ENCODE results near the gene ROBO2.
"Not testable (repeated sequence)": the region's sequence is repeated elsewhere in the genome, so short reads cannot be mapped to it uniquely, and the experiment has no call there.

Gene ROBO2

GRCh38 chr3:77392181-77392580 is 352.3 kb downstream of the ROBO2 start:
- TF ChIP-seq, protein P1, sequence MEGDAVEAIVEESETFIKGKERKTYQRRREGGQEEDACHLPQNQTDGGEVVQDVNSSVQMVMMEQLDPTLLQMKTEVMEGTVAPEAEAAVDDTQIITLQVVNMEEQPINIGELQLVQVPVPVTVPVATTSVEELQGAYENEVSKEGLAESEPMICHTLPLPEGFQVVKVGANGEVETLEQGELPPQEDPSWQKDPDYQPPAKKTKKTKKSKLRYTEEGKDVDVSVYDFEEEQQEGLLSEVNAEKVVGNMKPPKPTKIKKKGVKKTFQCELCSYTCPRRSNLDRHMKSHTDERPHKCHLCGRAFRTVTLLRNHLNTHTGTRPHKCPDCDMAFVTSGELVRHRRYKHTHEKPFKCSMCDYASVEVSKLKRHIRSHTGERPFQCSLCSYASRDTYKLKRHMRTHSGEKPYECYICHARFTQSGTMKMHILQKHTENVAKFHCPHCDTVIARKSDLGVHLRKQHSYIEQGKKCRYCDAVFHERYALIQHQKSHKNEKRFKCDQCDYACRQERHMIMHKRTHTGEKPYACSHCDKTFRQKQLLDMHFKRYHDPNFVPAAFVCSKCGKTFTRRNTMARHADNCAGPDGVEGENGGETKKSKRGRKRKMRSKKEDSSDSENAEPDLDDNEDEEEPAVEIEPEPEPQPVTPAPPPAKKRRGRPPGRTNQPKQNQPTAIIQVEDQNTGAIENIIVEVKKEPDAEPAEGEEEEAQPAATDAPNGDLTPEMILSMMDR (conservative IDR thresholded peaks at IDR 0.05; ENCODE audit: low read depth, low read length): no peak
- DNase-seq (ENCODE audit: low read depth): no peak
- H3K4me3 ChIP-seq (ENCODE audit: low read depth, low read length): no peak overlapping the region

DNA sequence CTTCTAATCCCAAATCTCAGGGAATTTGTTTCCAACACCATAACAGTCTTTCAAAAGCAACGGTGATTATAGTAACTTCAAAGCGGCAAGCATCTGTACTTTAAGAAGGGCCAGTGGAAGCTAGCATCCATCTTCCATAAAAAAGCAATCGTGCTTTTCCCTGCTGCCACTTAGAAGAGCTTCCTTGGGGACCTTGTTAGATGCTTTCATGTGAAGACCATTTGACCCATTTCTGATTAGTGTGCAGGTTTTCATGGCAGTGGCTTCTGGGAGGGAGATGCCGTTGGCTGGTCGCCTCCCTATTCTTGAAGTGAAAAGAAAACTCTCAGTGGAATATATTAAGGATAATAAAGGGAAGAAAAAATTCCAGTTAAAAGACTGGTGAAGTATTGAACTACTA is 354.1 kb downstream of the ROBO2 start:
- DNase-seq (ENCODE audit: low read depth): no peak
- H3K4me3 ChIP-seq (ENCODE audit: low read depth, low read length): no peak overlapping the region
- TF ChIP-seq, protein P1 (conservative IDR thresholded peaks at IDR 0.05; ENCODE audit: low read depth, low read length): no peak

DNA sequence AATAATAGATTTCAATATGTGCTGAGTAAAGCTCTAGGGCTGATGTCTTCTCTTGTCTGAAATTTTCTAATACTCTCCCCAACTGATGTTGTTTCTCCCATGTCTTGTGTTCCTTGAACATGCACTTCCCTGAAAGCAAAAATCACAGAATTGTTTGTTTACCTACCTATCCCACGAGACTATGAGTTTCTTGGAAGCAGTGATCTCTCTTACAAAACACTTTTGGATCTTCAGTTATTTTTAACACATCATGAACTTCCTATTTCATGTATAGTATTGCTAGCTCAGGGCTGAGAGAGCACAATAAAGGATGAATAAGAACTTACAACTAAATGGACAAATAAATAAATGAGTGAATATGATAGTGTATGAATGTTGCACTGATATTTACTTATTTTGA is 365.0 kb downstream of the ROBO2 start:
- no peak overlapping the region for H3K4me3 ChIP-seq (ENCODE audit: low read depth, low read length)
- TF ChIP-seq, protein P1 (conservative IDR thresholded peaks at IDR 0.05; ENCODE audit: low read depth, low read length): no peak
- DNase-seq (ENCODE audit: low read depth): no peak

GRCh38 chr3:77407441-77407840 is 367.5 kb downstream of the ROBO2 start:
- TF ChIP-seq, protein P1 (conservative IDR thresholded peaks at IDR 0.05; ENCODE audit: low read depth, low read length): no peak
- DNase-seq (ENCODE audit: low read depth): no peak
- no peak overlapping the region for H3K4me3 ChIP-seq (ENCODE audit: low read depth, low read length)

- H3K4me3 ChIP-seq (ENCODE audit: low read depth, low read length); DNase-seq (ENCODE audit: low read depth): not testable (repeated sequence)
These were observed 370.4 kb downstream of the ROBO2 start for GRCh38 chr3:77410334-77410733.

DNA sequence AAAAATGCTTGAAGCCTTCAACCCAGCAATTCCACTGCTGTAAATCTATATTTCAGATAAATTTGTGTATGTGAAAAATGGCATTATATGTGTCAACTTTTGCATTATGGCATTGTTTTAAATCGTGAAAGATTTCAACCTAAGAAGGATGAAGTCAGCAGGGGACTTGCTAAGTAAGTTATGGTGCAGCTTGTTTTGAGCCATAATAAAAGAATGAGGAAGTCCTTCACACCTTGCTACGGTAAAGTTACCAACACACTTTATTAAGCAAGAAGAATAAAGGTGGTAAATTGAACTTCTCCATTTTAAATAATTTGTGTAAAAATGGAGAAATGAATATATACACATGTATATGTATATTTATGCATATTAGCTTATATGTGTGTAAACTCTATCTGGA is 371.4 kb downstream of the ROBO2 start:
- TF ChIP-seq, protein P1 (conservative IDR thresholded peaks at IDR 0.05; ENCODE audit: low read depth, low read length): no peak
- DNase-seq (ENCODE audit: low read depth): no peak
- no peak overlapping the region for H3K4me3 ChIP-seq (ENCODE audit: low read depth, low read length)

DNA sequence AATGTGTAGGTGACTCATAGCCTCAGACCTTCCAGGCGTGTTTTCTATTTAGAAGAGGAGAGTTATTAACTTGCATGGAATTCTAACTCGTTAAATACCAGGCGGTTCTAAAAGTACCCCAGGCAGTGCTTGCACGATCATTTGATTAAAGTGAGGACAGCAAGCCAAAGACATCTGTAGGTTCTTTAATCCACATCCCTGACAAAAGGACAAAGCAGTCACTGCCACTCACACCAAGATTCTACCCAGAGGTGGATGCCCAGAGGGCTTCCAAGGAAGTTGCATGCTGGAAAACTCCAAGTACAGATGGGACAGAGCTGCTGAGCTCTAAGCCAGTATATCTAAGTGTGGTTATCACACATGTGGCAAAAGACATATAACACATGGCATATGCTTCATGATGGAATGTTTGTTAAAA is 372.1 kb downstream of the ROBO2 start:
- TF ChIP-seq, protein P1 (conservative IDR thresholded peaks at IDR 0.05; ENCODE audit: low read depth, low read length): no peak
- peak; percentile 2 for DNase-seq (ENCODE audit: low read depth)
- H3K4me3 ChIP-seq (ENCODE audit: low read depth, low read length): no peak overlapping the region

DNA sequence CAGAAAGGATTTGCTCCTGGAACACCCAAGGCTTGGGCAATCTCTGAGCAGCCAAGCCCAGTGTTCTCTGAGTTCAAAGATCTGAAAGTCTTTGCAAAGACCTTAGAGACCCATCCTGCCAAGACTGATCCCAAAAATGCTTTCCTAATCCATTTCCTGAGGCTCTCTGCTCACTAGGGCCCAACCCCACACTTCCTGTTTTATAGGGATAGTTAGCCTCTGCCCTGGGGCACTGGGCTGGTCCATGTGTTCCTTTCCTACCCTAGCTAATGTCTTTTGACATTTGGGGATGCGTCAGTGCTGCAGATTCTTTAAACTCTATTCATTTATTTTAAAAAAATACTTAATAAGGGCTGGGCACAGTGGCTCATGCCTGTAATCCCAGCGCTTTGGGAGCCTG is 372.7 kb downstream of the ROBO2 start:
- TF ChIP-seq, protein P1 (conservative IDR thresholded peaks at IDR 0.05; ENCODE audit: low read depth, low read length): no peak
- DNase-seq (ENCODE audit: low read depth): no peak
- no peak overlapping the region for H3K4me3 ChIP-seq (ENCODE audit: low read depth, low read length)

All from choroid plexus epithelial cell (primary cell).